Naive thymus-derived CD4-positive, alpha-beta T cell (primary cell): ENCODE results near the gene KIF18B. TPM values are rescaled to one million over a fixed set of nuclear protein-coding genes. Genes with fewer than 3 reads are reported as not detected.

ENCODE experiments used
- ATAC-seq: fragments of 150-1000 bp; cut with Tn5 transposase; 2 replicates; pipeline ENCODE4 v1.10.0; 2021; ENCODE audit warnings: mild to moderate bottlenecking, moderate library complexity
- CTCF ChIA-PET: fragments of 350-600 bp; sonication (Branson Sonifier 250); formaldehyde crosslinking; loops from one replicate; lab custom pipeline; 2021; ENCODE audit warnings: antibody characterized with exemption; lab: Charles Lee
- POLR2A ChIA-PET: fragments of 350-600 bp; sonication (Branson Sonifier 250); formaldehyde crosslinking; loops from one replicate; lab custom pipeline; 2021; ENCODE audit warnings: antibody characterized with exemption, inconsistent platforms; lab: Charles Lee
- DNase-seq, 9 donors: peaks; one replicate each; pipeline versions ENCODE4 v3.0.0 to v3.0.0-alpha.2; 2020 to 2022; ENCODE audit warnings: mixed read lengths in 1 of 9
- H3K27ac ChIP-seq: one replicate; pipeline ENCODE4 v1.7.0; 2013; ENCODE audit warnings: mild to moderate bottlenecking, low read depth, low read length, moderate library complexity
- H3K27me3 ChIP-seq, 2 donors: one replicate each; pipeline ENCODE4 v1.7.0; 2013; ENCODE audit warnings: low read length in 2 of 2, mild to moderate bottlenecking in 2 of 2, moderate library complexity in 2 of 2; ENCODE audit not compliant: control insufficient read depth in 2 of 2, insufficient read depth in 2 of 2
- H3K36me3 ChIP-seq, 3 experiments: 1 replicate in 2 of 3; 2 replicates in 1 of 3; pipeline ENCODE4 v1.7.0; 2013; ENCODE audit warnings: low read length in 3 of 3, mild to moderate bottlenecking in 3 of 3, moderate library complexity in 1 of 3; ENCODE audit not compliant: insufficient read depth in 3 of 3, control insufficient read depth in 2 of 3
- H3K4me1 ChIP-seq, 2 donors: one replicate each; pipeline ENCODE4 v1.7.0; 2013; ENCODE audit warnings: low read length in 2 of 2, mild to moderate bottlenecking in 2 of 2, moderate library complexity in 1 of 2; ENCODE audit not compliant: control insufficient read depth in 2 of 2, insufficient read depth in 2 of 2
- H3K4me3 ChIP-seq: 2 replicates; pipeline ENCODE4 v1.7.0; 2013; ENCODE audit warnings: mild to moderate bottlenecking, low read length
- H3K9me3 ChIP-seq, 3 experiments: 1 replicate in 2 of 3; 2 replicates in 1 of 3; pipeline ENCODE4 v1.7.0; 2013; ENCODE audit warnings: low read length in 3 of 3; ENCODE audit not compliant: control insufficient read depth in 2 of 3
- H3K27ac Mint-ChIP-seq, 9 donors: one replicate each; pipeline ENCODE4 v1.8.0; 2020 to 2022; ENCODE audit warnings: mixed read lengths in 9 of 9, mild to moderate bottlenecking in 8 of 9, moderate library complexity in 5 of 9, inconsistent platforms in 2 of 9
- H3K27me3 Mint-ChIP-seq, 5 donors: one replicate each; pipeline ENCODE4 v1.8.0; 2021 to 2022; ENCODE audit warnings: mixed read lengths in 5 of 5, mild to moderate bottlenecking in 1 of 5
- H3K36me3 Mint-ChIP-seq, 5 donors: one replicate each; pipeline ENCODE4 v1.8.0; 2020 to 2022; ENCODE audit warnings: mixed read lengths in 5 of 5, mild to moderate bottlenecking in 3 of 5, inconsistent platforms in 1 of 5
- H3K4me1 Mint-ChIP-seq, 7 donors: one replicate each; pipeline ENCODE4 v1.8.0; 2020 to 2022; ENCODE audit warnings: mixed read lengths in 7 of 7, mild to moderate bottlenecking in 3 of 7, inconsistent platforms in 1 of 7
- H3K4me3 Mint-ChIP-seq, 10 donors: one replicate each; pipeline ENCODE4 v1.8.0; 2020 to 2022; ENCODE audit warnings: mild to moderate bottlenecking in 10 of 10, mixed read lengths in 10 of 10, moderate library complexity in 6 of 10, inconsistent platforms in 2 of 10
- H3K9me3 Mint-ChIP-seq, 11 donors: one replicate each; pipeline ENCODE4 v1.8.0; 2020 to 2022; ENCODE audit warnings: mixed read lengths in 11 of 11, mild to moderate bottlenecking in 4 of 11, inconsistent platforms in 1 of 11, moderate library complexity in 1 of 11
- intact Hi-C, 2 donors: fragments of 100-400 bp; cut with micrococcal nuclease; formaldehyde crosslinking; loops; one replicate each; pipeline ENCODE4 v1.15.1; 2023
- polyA plus RNA-seq, 2 donors: library from polyadenylated mRNA; unstranded; fragments of 300-500 nt; fragmentation: Illumina TruSeq; gene quantifications; one replicate each; pipeline ENCODE4 v1.2.3, GENCODE V29; 2021
- total RNA-seq, 6 experiments: library from RNA in 5 of 6; stranded (reverse) in 5 of 6; gene quantifications; 1 replicate in 5 of 6; 2 replicates in 1 of 6; pipeline ENCODE4 v1.2.3 and lab custom pipeline; 2021 to 2026

Gene KIF18B
- total and polyA plus RNA-seq, 7 experiments from 2014 or later = 0.17 to 57.2 TPM; not detected in 5

DNA sequence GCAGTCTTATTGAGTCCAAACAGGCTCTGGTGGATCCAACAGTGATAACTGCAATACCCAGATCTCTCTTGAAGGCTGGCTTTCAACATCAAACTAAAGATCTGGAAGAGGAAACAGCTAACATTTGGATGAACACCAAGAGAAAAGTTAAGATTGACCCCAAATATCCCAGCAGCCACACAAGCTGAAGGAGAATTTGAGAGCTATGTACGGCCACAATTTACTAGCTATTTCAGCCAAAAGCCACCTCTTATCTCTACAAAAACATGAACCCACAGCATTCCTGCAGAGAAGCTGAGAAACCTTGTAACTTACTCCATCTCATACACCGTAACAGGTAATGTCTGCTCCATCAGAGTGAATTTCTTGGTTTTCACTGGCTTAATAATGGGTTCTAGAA, 62.6 kb downstream of the KIF18B start:
- POLR2A ChIA-PET = interaction anchor here (0.8 kb wide), 1 partner anchor 8 kb away, joined by 3 read pairs; no protein-coding TSS in a partner anchor
- no peak for DNase-seq
- H3K27ac ChIP-seq = no peak overlapping the region
- H3K9me3 ChIP-seq = no peaks in the 10 kb centered on the region
- no peaks in the 10 kb centered on the region for H3K27me3 ChIP-seq
- Mint-ChIP-seq H3K27ac (peak overlapping the region in 2 of 9 donors; percentile 28 to 56), H3K27me3 (no peaks in the 10 kb centered on the region), H3K4me3 (no peak overlapping the region), H3K36me3 (peaks cover 12 to 45% (median 36%) of the 10 kb centered on the region in 5 donors), H3K9me3 (peaks cover 0 to 2% (median 0%) of the 10 kb centered on the region in 11 donors), H3K4me1 (peaks cover 0 to 8% (median 0%) of the 10 kb centered on the region in 7 donors)
- H3K36me3 ChIP-seq = peaks cover 29 to 68% (median 39%) of the 10 kb centered on the region in 3 experiments
- intact Hi-C loops = no loop called here
- H3K4me3 ChIP-seq = no peak overlapping the region
- CTCF ChIA-PET = interaction anchor here (0.7 to 1.3 kb wide), 2 partner anchors 14 to 251 kb away, joined by 3 read pairs; partner anchors contain the start of genes ACBD4 and EFTUD2
- no peak for ATAC-seq
- peaks cover 26 to 27% of the 10 kb centered on the region in 2 donors for H3K4me1 ChIP-seq

DNA sequence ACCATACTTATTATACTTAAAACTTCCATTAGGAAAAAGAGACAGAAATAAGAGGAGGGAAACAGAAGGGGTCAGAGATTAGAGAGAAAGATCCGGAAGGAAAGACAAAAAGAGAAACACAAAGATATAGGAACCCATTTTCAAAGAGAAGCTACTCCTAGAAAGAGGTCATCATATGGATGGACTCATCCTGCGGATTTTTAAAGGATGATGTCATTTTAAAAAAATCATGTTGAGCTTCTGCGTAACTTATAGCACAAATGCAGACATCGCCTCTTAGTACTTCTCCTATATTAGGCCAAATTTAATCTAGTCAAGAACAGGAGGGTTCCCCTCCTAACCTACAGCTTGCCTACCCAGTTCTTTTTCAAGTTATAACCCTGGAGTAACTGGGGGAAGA, 66.4 kb downstream of the KIF18B start:
- Mint-ChIP-seq H3K9me3 (peaks cover 0 to 2% (median 0%) of the 10 kb centered on the region in 11 donors), H3K27ac (no peak overlapping the region), H3K27me3 (no peaks in the 10 kb centered on the region), H3K4me1 (peaks cover 0 to 8% (median 3%) of the 10 kb centered on the region in 7 donors), H3K4me3 (no peak overlapping the region), H3K36me3 (peaks cover 12 to 55% (median 40%) of the 10 kb centered on the region in 5 donors)
- ATAC-seq (no peak), DNase-seq (no peak)
- ChIA-PET CTCF (interaction anchor here (0.6 to 1.3 kb wide), 5 partner anchors 13 to 102 kb away, joined by 3 to 6 read pairs (median 5); no protein-coding TSS in a partner anchor), POLR2A (interaction anchor here (0.8 kb wide), 1 partner anchor 18 kb away, joined by 5 read pairs; the partner anchor contains the start of gene EFTUD2)
- H3K4me1 ChIP-seq = no peaks in the 10 kb centered on the region
- no peak overlapping the region for H3K27ac ChIP-seq
- no peaks in the 10 kb centered on the region for H3K9me3 ChIP-seq
- intact Hi-C loops = no loop called here
- peaks cover 34 to 92% (median 39%) of the 10 kb centered on the region in 3 experiments for H3K36me3 ChIP-seq
- no peaks in the 10 kb centered on the region for H3K27me3 ChIP-seq
- H3K4me3 ChIP-seq = no peak overlapping the region

DNA sequence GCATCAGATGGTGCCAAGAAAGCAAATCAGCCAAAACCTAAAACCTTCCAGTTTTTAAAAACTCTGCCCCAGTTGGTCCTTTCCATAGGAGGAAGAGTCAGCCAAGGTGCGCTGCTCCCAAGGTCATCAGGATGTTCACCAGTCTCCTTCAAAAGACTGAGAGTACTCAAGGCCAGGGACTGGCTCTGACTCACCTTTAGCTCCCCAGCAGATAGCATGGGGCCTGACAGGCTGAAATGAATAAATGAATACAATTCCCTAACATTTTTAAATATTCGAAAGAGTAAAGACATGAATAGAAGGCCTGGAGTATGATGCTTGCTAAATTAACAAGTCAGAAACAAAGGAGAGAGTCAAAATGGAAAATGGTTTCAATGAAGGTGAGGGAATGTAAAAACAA, 67.5 kb downstream of the KIF18B start:
- H3K9me3 Mint-ChIP-seq = peaks cover 0 to 2% (median 0%) of the 10 kb centered on the region in 11 donors
- peaks cover 33 to 90% (median 38%) of the 10 kb centered on the region in 3 experiments for H3K36me3 ChIP-seq

DNA sequence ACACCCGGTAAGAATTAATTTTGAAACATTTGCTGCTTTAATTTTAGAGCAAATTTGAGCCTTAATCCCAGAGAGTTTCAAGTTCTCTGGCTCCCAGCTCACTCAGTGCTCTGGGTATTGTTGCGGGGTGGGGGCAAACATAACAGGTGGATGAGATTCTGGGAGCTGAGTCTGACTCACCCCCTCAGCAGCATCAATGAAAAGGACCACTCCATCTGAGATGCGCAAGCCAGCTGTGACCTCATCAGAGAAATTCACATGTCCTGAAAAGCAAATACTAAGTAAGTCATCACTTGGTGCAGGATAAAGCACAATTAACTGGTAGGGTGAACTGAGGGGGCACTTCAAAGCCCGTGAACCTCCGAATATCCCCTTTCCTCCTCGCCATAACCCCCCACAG, 68.2 kb downstream of the KIF18B start:
- Histone ChIP-seq H3K36me3 (peaks cover 35 to 89% (median 36%) of the 10 kb centered on the region in 3 experiments), H3K27me3 (no peaks in the 10 kb centered on the region), H3K4me1 (no peaks in the 10 kb centered on the region), H3K9me3 (no peaks in the 10 kb centered on the region), H3K4me3 (no peak overlapping the region), H3K27ac (no peak overlapping the region)
- DNase-seq (no peak), ATAC-seq (no peak)
- Mint-ChIP-seq H3K27me3 (no peaks in the 10 kb centered on the region), H3K27ac (no peak overlapping the region), H3K4me3 (no peak overlapping the region), H3K4me1 (peaks cover 0 to 8% (median 3%) of the 10 kb centered on the region in 7 donors), H3K36me3 (peaks cover 12 to 47% (median 34%) of the 10 kb centered on the region in 5 donors), H3K9me3 (peaks cover 0 to 2% (median 0%) of the 10 kb centered on the region in 11 donors)
- CTCF ChIA-PET = interaction anchor here (1.0 kb wide), 1 partner anchor 142 kb away, joined by 3 read pairs; no protein-coding TSS in a partner anchor
- intact Hi-C loops = no loop called here
- POLR2A ChIA-PET = interaction anchor here (0.9 kb wide), 1 partner anchor 20 kb away, joined by 3 read pairs; the partner anchor contains the start of gene EFTUD2

More for the DNA sequence above, 67.5 kb downstream of the KIF18B start:
- Histone ChIP-seq H3K4me1 (no peaks in the 10 kb centered on the region), H3K4me3 (no peak overlapping the region), H3K27ac (no peak overlapping the region), H3K27me3 (no peaks in the 10 kb centered on the region), H3K9me3 (no peaks in the 10 kb centered on the region)
- Mint-ChIP-seq H3K4me1 (peaks cover 0 to 8% (median 3%) of the 10 kb centered on the region in 7 donors), H3K36me3 (peaks cover 12 to 53% (median 39%) of the 10 kb centered on the region in 5 donors), H3K4me3 (no peak overlapping the region), H3K27me3 (no peaks in the 10 kb centered on the region), H3K27ac (peak overlapping the region in 2 of 9 donors; percentile 4 to 25)
- intact Hi-C loops = no loop called here
- ChIA-PET CTCF (no interaction called here), POLR2A (no interaction called here)
- ATAC-seq = no peak
- DNase-seq = no peak

DNA sequence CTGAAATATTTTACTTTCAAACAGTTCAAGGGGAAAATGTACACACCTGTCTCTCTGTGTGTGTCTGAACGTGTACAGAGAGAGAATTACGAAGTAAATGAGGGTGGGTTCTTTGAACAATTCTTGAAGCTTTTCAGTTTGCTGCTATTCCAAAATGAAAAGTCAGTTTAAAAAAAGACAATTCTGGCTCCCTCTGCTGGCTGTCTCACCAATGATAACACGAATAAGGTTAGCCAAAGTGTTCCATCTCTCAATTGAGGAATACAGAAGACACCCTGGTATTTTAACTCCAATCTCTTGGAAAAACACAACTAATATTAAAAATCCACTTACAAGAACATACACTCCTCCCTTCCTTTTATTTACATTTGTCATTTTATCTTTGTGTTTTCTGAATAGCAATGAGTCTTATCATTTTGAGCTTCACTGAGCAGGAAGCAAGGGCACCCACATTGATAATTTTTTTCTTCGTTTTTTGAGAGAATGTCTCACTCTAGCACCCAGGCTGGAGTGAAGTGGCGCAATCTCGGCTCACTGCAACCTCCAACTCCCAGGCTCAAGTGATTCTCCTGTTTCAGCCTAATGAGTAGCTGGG, 68.8 kb downstream of the KIF18B start:
- Histone ChIP-seq H3K27ac (no peak overlapping the region), H3K4me3 (no peak overlapping the region), H3K9me3 (no peaks in the 10 kb centered on the region), H3K27me3 (no peaks in the 10 kb centered on the region), H3K36me3 (peaks cover 36 to 89% (median 39%) of the 10 kb centered on the region in 3 experiments), H3K4me1 (no peaks in the 10 kb centered on the region)
- ATAC-seq = no peak
- CTCF ChIA-PET = interaction anchor here (1.0 kb wide), 1 partner anchor 143 kb away, joined by 3 read pairs; no protein-coding TSS in a partner anchor
- peaks cover 0 to 2% (median 0%) of the 10 kb centered on the region in 11 donors for H3K9me3 Mint-ChIP-seq
- H3K27ac Mint-ChIP-seq = peak overlapping the region in 1 of 9 donors; percentile 5
- H3K27me3 Mint-ChIP-seq = no peaks in the 10 kb centered on the region
- peaks cover 12 to 48% (median 34%) of the 10 kb centered on the region in 5 donors for H3K36me3 Mint-ChIP-seq
- no peak overlapping the region for H3K4me3 Mint-ChIP-seq
- peaks cover 0 to 8% (median 3%) of the 10 kb centered on the region in 7 donors for H3K4me1 Mint-ChIP-seq
- DNase-seq = peak in 4 of 9 donors; percentile 17 to 28 (median 25)
- POLR2A ChIA-PET = interaction anchor here (0.5 to 0.9 kb wide), 2 partner anchors 11 to 20 kb away, joined by 3 to 4 read pairs; partner anchors contain the start of gene EFTUD2
- intact Hi-C loops = loop anchor here in 1 of 2 donors (1.0 kb wide), 1 partner anchor 103 kb away; no protein-coding TSS in a partner anchor

DNA sequence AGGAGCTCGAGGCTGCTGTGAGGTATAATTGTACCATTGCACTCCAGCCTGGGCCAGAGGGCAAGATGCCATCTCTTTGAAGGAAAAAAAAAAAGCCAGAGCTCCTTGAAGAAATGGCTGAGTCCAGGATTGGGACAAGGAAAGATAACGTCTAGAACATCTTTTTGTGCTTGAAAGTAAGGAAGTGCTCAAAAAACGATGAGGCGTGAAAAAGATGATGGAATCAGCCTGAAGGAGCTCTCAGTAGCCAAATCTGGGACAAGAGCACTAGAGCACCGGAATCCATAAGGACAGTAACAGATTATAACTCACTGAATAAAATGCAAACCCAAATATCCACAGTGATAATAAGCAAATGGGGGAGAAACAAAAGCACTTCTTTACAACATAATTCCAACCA, 70.5 kb downstream of the KIF18B start:
- Histone ChIP-seq H3K4me3 (no peak overlapping the region), H3K36me3 (peaks cover 34 to 88% (median 39%) of the 10 kb centered on the region in 3 experiments), H3K9me3 (no peaks in the 10 kb centered on the region), H3K4me1 (no peaks in the 10 kb centered on the region), H3K27ac (no peak overlapping the region), H3K27me3 (no peaks in the 10 kb centered on the region)
- peaks cover 0 to 4% (median 0%) of the 10 kb centered on the region in 7 donors for H3K4me1 Mint-ChIP-seq
- no peaks in the 10 kb centered on the region for H3K27me3 Mint-ChIP-seq
- intact Hi-C loops = no loop called here
- no peaks in the 10 kb centered on the region for H3K9me3 Mint-ChIP-seq
- no peak for DNase-seq
- CTCF ChIA-PET = interaction anchor here (0.6 kb wide), 1 partner anchor 101 kb away, joined by 3 read pairs; no protein-coding TSS in a partner anchor
- ATAC-seq = no peak
- no peak overlapping the region for H3K4me3 Mint-ChIP-seq
- H3K36me3 Mint-ChIP-seq = peaks cover 0 to 39% (median 25%) of the 10 kb centered on the region in 5 donors
- POLR2A ChIA-PET = interaction anchor here (1.2 kb wide), 1 partner anchor 8 kb away, joined by 3 read pairs; no protein-coding TSS in a partner anchor
- no peak overlapping the region for H3K27ac Mint-ChIP-seq
